ENCODE measurements around the gene PXMP2.

The PXMP2 gene

GRCh38 chr12:132672678-132673077, 14.7 kb upstream of the PXMP2 start:
- no peak overlapping the region for H3K4me2 ChIP-seq (ENCODE audit: low read length)
- no peaks in the 10 kb centered on the region for H3K9me2 ChIP-seq (ENCODE audit: low read depth, low read length)
- H3K79me2 ChIP-seq (ENCODE audit: insufficient read depth, low read length) = no peaks in the 10 kb centered on the region
- TF ChIP-seq EZH2 (IDR thresholded peaks at IDR 0.05; ENCODE audit: borderline replicate concordance, low read length) = no peak
- TF ChIP-seq CTCF (IDR thresholded peaks at IDR 0.05; ENCODE audit: low read length) = no peak
- H3F3A ChIP-seq (ENCODE audit: insufficient read depth, low read length) = no peaks in the 10 kb centered on the region
- H3K27ac ChIP-seq (ENCODE audit: low read depth, low read length, poor library complexity, severe bottlenecking) = no peak overlapping the region
- H3K4me3 ChIP-seq (ENCODE audit: low read depth, low read length, poor library complexity, severe bottlenecking) = no peak overlapping the region
- no peak overlapping the region for H2AFZ ChIP-seq (ENCODE audit: low read length)
- H4K20me1 ChIP-seq (ENCODE audit: insufficient read depth, low read length) = no peaks in the 10 kb centered on the region
- no peak overlapping the region for H3K9ac ChIP-seq (ENCODE audit: low read length)
- H3K9me3 ChIP-seq (ENCODE audit: low read length) = no peaks in the 10 kb centered on the region
- H3K36me3 ChIP-seq (ENCODE audit: insufficient read depth, low read length) = peaks cover 89% of the 10 kb centered on the region
- H3K4me1 ChIP-seq (ENCODE audit: insufficient read depth, low read length, severe bottlenecking) = no peaks in the 10 kb centered on the region
- H3K27me3 ChIP-seq (ENCODE audit: insufficient read depth, low read length) = no peaks in the 10 kb centered on the region

DNA sequence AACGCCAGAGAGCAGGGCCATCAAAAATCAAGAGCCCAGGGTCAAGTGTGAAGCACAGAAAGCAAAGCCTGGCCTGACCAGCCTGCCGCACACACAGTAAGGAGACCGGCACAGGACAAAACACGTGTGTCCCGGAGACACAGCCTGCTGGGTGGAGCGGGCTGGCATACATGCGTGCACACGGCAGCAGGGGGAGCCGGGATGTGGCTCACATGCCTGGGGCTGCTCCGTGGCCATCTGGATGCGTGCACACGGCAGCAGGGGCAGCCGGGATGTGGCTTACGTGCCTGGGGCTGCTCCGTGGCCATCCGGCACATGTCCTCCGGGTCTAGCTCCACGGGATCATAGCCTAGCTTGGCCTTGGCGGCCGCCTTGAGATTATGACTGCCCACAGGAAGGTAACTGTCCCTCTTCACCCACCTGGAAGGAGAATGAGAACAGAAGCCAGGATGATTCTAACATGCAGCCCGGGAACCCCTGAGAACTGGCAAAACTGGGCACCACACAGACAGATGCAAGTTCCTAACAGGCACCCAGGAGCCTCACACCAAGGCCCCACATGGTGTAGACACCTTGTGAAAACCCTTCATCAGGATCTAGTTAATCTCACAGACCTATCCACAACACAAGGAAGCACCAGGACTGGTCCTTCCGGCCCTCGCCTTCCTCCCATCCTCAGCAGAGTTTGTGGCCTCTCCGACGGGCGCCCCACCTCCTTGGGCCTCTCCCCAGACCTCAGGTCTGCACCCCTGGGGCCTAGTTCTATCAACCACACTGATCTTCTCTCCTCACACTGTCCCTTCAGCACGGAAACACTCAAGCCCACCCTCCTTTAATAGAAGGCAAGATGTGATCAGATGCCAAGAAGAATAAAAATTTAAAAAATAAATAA, 13.9 kb upstream of the PXMP2 start:
- peaks cover 86% of the 10 kb centered on the region for H3K36me3 ChIP-seq (ENCODE audit: insufficient read depth, low read length)
- no peaks in the 10 kb centered on the region for H3K79me2 ChIP-seq (ENCODE audit: insufficient read depth, low read length)
- H3K9me3 ChIP-seq (ENCODE audit: low read length) = no peaks in the 10 kb centered on the region
- H3K4me1 ChIP-seq (ENCODE audit: insufficient read depth, low read length, severe bottlenecking) = no peaks in the 10 kb centered on the region
- H2AFZ ChIP-seq (ENCODE audit: low read length) = no peak overlapping the region
- no peaks in the 10 kb centered on the region for H3K27me3 ChIP-seq (ENCODE audit: insufficient read depth, low read length)
- no peaks in the 10 kb centered on the region for H3F3A ChIP-seq (ENCODE audit: insufficient read depth, low read length)
- no peak overlapping the region for H3K27ac ChIP-seq (ENCODE audit: low read depth, low read length, poor library complexity, severe bottlenecking)
- TF ChIP-seq EZH2 (IDR thresholded peaks at IDR 0.05; ENCODE audit: borderline replicate concordance, low read length) (no peak), CTCF (IDR thresholded peaks at IDR 0.05; ENCODE audit: low read length) (no peak)
- no peak overlapping the region for H3K4me3 ChIP-seq (ENCODE audit: low read depth, low read length, poor library complexity, severe bottlenecking)
- no peaks in the 10 kb centered on the region for H3K9me2 ChIP-seq (ENCODE audit: low read depth, low read length)
- no peaks in the 10 kb centered on the region for H4K20me1 ChIP-seq (ENCODE audit: insufficient read depth, low read length)
- no peak overlapping the region for H3K4me2 ChIP-seq (ENCODE audit: low read length)
- H3K9ac ChIP-seq (ENCODE audit: low read length) = no peak overlapping the region

GRCh38 chr12:132674561-132674960, 12.8 kb upstream of the PXMP2 start:
- H3F3A ChIP-seq (ENCODE audit: insufficient read depth, low read length) = no peaks in the 10 kb centered on the region
- peaks cover 86% of the 10 kb centered on the region for H3K36me3 ChIP-seq (ENCODE audit: insufficient read depth, low read length)
- no peaks in the 10 kb centered on the region for H3K9me2 ChIP-seq (ENCODE audit: low read depth, low read length)
- H3K4me1 ChIP-seq (ENCODE audit: insufficient read depth, low read length, severe bottlenecking) = no peaks in the 10 kb centered on the region
- H3K9ac ChIP-seq (ENCODE audit: low read length) = no peak overlapping the region
- no peaks in the 10 kb centered on the region for H3K9me3 ChIP-seq (ENCODE audit: low read length)
- TF ChIP-seq CTCF (IDR thresholded peaks at IDR 0.05; ENCODE audit: low read length) (no peak), EZH2 (IDR thresholded peaks at IDR 0.05; ENCODE audit: borderline replicate concordance, low read length) (no peak)
- H3K4me2 ChIP-seq (ENCODE audit: low read length) = no peak overlapping the region
- H3K27ac ChIP-seq (ENCODE audit: low read depth, low read length, poor library complexity, severe bottlenecking) = no peak overlapping the region
- H3K4me3 ChIP-seq (ENCODE audit: low read depth, low read length, poor library complexity, severe bottlenecking) = no peak overlapping the region
- H2AFZ ChIP-seq (ENCODE audit: low read length) = no peak overlapping the region
- no peaks in the 10 kb centered on the region for H3K79me2 ChIP-seq (ENCODE audit: insufficient read depth, low read length)
- no peaks in the 10 kb centered on the region for H3K27me3 ChIP-seq (ENCODE audit: insufficient read depth, low read length)
- no peaks in the 10 kb centered on the region for H4K20me1 ChIP-seq (ENCODE audit: insufficient read depth, low read length)
